GM10248 (cell line): ENCODE data around the gene KLF11.

Experiments used
- CTCF ChIA-PET: fragments of 300-600 bp; sonication (Branson Sonifier 250); formaldehyde crosslinking; extraction: SDS; loops from one replicate; lab custom pipeline; 2021; ENCODE audit warnings: antibody characterized with exemption; lab: Yijun Ruan, JAX
- POLR2A ChIA-PET: fragments of 350-650 bp; sonication (Branson Sonifier 250); formaldehyde crosslinking; extraction: SDS; loops from one replicate; lab custom pipeline; 2020; ENCODE audit warnings: antibody characterized with exemption; lab: Yijun Ruan, JAX
- DNase-seq: peaks from one replicate; pipeline ENCODE4 v3.0.0; 2012; ENCODE audit errors: extremely low spot score
- CTCF ChIP-seq: IDR thresholded peaks from 2 replicates; pipeline ENCODE4 v1.5.1; 2012; ENCODE audit warnings: mild to moderate bottlenecking, low read depth; ENCODE audit errors: extremely low read depth, missing control alignments, control extremely low read depth

Gene KLF11

GRCh38 chr2:10076511-10076910 is 33.2 kb downstream of the KLF11 start:
- CTCF ChIA-PET: interaction anchor here (1.0 to 18.7 kb wide), 6 partner anchors 10 to 360 kb away, joined by 3 to 390 read pairs (median 8); partner anchors contain the start of gene CYS1
- TF ChIP-seq CTCF: no peak
- POLR2A ChIA-PET: no interaction called here

GRCh38 chr2:10076988-10077527 is 33.7 kb downstream of the KLF11 start:
- POLR2A ChIA-PET: no interaction called here
- TF ChIP-seq CTCF: no peak
- no peak for DNase-seq
- CTCF ChIA-PET: interaction anchor here (1.7 to 18.7 kb wide), 5 partner anchors 11 to 359 kb away, joined by 5 to 390 read pairs (median 11); partner anchors contain the start of gene CYS1

More at GRCh38 chr2:10076511-10076910, 33.2 kb downstream of the KLF11 start:
- DNase-seq: no peak

- no peak for TF ChIP-seq CTCF
- ChIA-PET CTCF (interaction anchor here (1.0 to 18.7 kb wide), 6 partner anchors 11 to 358 kb away, joined by 3 to 390 read pairs (median 4); partner anchors contain the start of gene CYS1), POLR2A (no interaction called here)
- no peak for DNase-seq
Observed at GRCh38 chr2:10078001-10078400, 34.7 kb downstream of the KLF11 start.

- POLR2A ChIA-PET: no interaction called here
- no peak for TF ChIP-seq CTCF
- no peak for DNase-seq
- CTCF ChIA-PET: interaction anchor here (1.0 to 21.6 kb wide), 9 partner anchors 4 to 359 kb away, joined by 3 to 390 read pairs (median 5); partner anchors contain the start of gene CYS1
Observed at GRCh38 chr2:10078704-10079265, 35.4 kb downstream of the KLF11 start.

GRCh38 chr2:10079266-10079869 is 36.0 kb downstream of the KLF11 start:
- POLR2A ChIA-PET: no interaction called here
- peak; percentile 42 for DNase-seq
- CTCF ChIA-PET: interaction anchor here (1.0 to 21.6 kb wide), 9 partner anchors 5 to 358 kb away, joined by 3 to 390 read pairs (median 5); partner anchors contain the start of gene CYS1
- TF ChIP-seq CTCF: no peak

- DNase-seq: peak; percentile 75
- CTCF ChIA-PET: interaction anchor here (0.6 to 21.6 kb wide), 8 partner anchors 6 to 358 kb away, joined by 3 to 390 read pairs (median 5); partner anchors contain the start of gene CYS1
- peak; percentile 60 for TF ChIP-seq CTCF
- POLR2A ChIA-PET: no interaction called here
Observed at GRCh38 chr2:10079870-10080535, 36.7 kb downstream of the KLF11 start, which contains the start of gene CYS1. Gene CYS1 (minus strand): TSS chr2:10080411. CDS start chr2:10080223, 188 bp downstream.
